Body of pancreas (tissue), 4 donors: Measurements from ENCODE around the gene GFOD1. TPM values are rescaled to one million over a fixed set of nuclear protein-coding genes. Genes with fewer than 3 reads are reported as not detected.

Source experiments
- ATAC-seq: fragments of 150-250 bp; one replicate; pipeline ENCODE4 v1.9.1; 2016
- DNase-seq, 4 donors: peaks; one replicate each; pipeline ENCODE4 v3.0.0-alpha.2; 2019
- H3K27ac ChIP-seq, 4 donors: fragments of 200-600 bp; sonication (generic); 1 replicate in 3 of 4; 2 replicates in 1 of 4; pipeline versions ENCODE4 v1.5.1 to v1.6.1; 2016 to 2019; ENCODE audit warnings: mild to moderate bottlenecking in 1 of 4, mixed read lengths in 1 of 4, moderate library complexity in 1 of 4
- H3K27me3 ChIP-seq, 2 donors: fragments of 200-600 bp; sonication (generic); one replicate each; pipeline ENCODE4 v1.6.0; 2016; ENCODE audit warnings: mild to moderate bottlenecking in 1 of 2
- H3K36me3 ChIP-seq, 2 donors: fragments of 200-600 bp; sonication (generic); replicated peaks in 1 of 2; 2 replicates each; pipeline ENCODE4 v1.5.1; 2016; ENCODE audit warnings: low read depth in 2 of 2; ENCODE audit not compliant: insufficient read depth in 1 of 2
- H3K4me1 ChIP-seq: fragments of 200-600 bp; sonication (generic); one replicate; pipeline ENCODE4 v1.6.0; 2016
- H3K4me3 ChIP-seq, 2 donors: fragments of 200-600 bp; sonication (generic); 1 replicate in 1 of 2; 2 replicates in 1 of 2; pipeline ENCODE4 v1.5.1; 2016 to 2019
- H3K9me3 ChIP-seq, 3 donors: fragments of 200-600 bp; sonication (generic); 1 replicate in 2 of 3; 2 replicates in 1 of 3; pipeline ENCODE4 v1.5.1; 2016
- POLR2A ChIP-seq, 3 donors: fragments of 450-650 bp; IDR thresholded peaks; one replicate each; pipeline ENCODE4 v1.6.1; 2016; ENCODE audit warnings: antibody characterized with exemption in 3 of 3, mild to moderate bottlenecking in 2 of 3
- WGBS, 2 donors: methylation state at CpG; one replicate each; pipeline ENCODE4 v1.1.5; 2017; 5-methylcytosine and 5-hydroxymethylcytosine counted together
- intact Hi-C: fragments of 100-400 bp; cut with DNase I; formaldehyde crosslinking; loops from one replicate; pipeline ENCODE4 v1.15.1; 2023
- total RNA-seq, 2 donors: library from RNA; depleted of rRNA; stranded (reverse); fragments of >200 nt; gene quantifications; one replicate each; pipeline ENCODE4 v1.1.0, GENCODE V29; 2016
- TF ChIP-seq, protein P1 (sequence below), 7 experiments: fragments of 450-650 bp in 4 of 7; fragments of 200-600 bp in 3 of 7; sonication (generic) in 3 of 7; IDR thresholded peaks; one replicate each; pipeline ENCODE4 v1.5.1; 2016 to 2019; ENCODE audit warnings: antibody characterized with exemption in 7 of 7

Gene GFOD1
- total RNA-seq, 2 donors from 2014 or later = 4.3 to 5.2 TPM

GRCh38 chr6:13415283-13415682 is 72.1 kb downstream of the GFOD1 start:
- TF ChIP-seq POLR2A (IDR thresholded peaks at IDR 0.05) = no peak
- TF ChIP-seq, protein P1, sequence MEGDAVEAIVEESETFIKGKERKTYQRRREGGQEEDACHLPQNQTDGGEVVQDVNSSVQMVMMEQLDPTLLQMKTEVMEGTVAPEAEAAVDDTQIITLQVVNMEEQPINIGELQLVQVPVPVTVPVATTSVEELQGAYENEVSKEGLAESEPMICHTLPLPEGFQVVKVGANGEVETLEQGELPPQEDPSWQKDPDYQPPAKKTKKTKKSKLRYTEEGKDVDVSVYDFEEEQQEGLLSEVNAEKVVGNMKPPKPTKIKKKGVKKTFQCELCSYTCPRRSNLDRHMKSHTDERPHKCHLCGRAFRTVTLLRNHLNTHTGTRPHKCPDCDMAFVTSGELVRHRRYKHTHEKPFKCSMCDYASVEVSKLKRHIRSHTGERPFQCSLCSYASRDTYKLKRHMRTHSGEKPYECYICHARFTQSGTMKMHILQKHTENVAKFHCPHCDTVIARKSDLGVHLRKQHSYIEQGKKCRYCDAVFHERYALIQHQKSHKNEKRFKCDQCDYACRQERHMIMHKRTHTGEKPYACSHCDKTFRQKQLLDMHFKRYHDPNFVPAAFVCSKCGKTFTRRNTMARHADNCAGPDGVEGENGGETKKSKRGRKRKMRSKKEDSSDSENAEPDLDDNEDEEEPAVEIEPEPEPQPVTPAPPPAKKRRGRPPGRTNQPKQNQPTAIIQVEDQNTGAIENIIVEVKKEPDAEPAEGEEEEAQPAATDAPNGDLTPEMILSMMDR (IDR thresholded peaks at IDR 0.05) = no peak
- intact Hi-C loops = no loop called here
- ATAC-seq = no peak
- WGBS, 2 donors = 71 to 75% methylated on average over 5 of the region's 5 CpGs
- Histone ChIP-seq H3K27me3 (no peaks in the 10 kb centered on the region), H3K27ac (no peak overlapping the region), H3K36me3 (no peaks in the 10 kb centered on the region), H3K4me3 (no peak overlapping the region), H3K4me1 (peaks cover 41% of the 10 kb centered on the region), H3K9me3 (no peaks in the 10 kb centered on the region)
- DNase-seq = no peak

DNA sequence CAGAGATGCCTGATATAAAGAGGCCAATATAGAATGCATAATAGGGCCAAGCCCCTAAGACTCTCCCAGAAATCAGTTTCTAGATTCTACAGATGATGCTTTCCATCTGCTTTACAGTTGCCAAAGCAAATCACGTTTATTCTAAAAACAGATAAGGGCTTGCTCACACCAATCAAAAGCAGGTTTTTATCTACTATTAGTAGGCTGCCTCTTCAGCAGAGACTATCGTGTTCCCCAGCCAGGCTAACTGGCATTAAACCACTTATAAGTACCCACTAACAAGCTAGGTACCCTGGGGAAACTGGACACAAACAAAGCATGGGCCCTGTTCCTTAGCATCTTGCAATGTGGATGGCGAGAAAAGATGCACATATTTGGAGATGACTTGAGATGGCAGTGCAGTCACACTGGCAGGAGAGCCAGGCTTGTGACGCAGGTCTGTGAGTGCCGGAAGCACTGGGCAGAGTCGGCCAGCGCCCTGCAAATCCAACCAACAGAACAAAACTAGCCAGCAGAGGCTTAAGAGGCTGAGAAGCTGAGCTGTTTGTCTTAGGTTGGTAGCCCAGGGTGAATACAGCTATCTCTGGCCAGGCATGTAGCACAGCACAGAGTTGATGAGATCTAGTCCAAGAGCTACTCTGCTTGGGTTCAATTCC is 73.4 kb downstream of the GFOD1 start:
- TF ChIP-seq POLR2A (IDR thresholded peaks at IDR 0.05) = no peak
- TF ChIP-seq, protein P1 (IDR thresholded peaks at IDR 0.05) = no peak
- H3K27me3 ChIP-seq = no peaks in the 10 kb centered on the region
- DNase-seq = peak in 1 of 4 donors; percentile 28
- H3K4me3 ChIP-seq = no peak overlapping the region
- H3K27ac ChIP-seq = peak overlapping the region in 3 of 4 donors; percentile 42 to 69 (median 43)
- no peaks in the 10 kb centered on the region for H3K9me3 ChIP-seq
- peaks cover 38% of the 10 kb centered on the region for H3K4me1 ChIP-seq
- WGBS, 2 donors = 57 to 66% methylated on average over 7 of the region's 7 CpGs
- no peak for ATAC-seq
- H3K36me3 ChIP-seq = no peaks in the 10 kb centered on the region
- intact Hi-C loops = no loop called here

DNA sequence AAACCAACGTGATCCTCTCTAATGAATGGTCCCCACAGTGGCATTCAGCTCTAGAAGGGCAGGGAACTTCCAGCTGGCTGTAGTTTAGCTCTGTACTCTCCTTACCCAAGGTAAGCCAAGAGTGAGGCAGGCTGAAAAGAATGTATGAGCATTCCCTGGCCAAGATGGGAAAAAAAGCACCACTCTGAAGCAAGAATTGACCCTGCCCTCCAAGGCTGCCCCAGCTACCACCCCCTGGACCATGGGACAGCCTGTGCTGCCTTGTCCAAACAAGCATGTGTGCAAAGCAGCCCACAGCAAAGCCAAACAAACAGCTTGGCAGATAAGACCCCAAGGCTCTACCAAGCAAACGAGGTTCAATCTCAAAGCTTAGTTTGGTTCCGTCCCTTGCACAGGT is 73.9 kb downstream of the GFOD1 start:
- peak overlapping the region in 3 of 4 donors; percentile 42 to 69 (median 43) for H3K27ac ChIP-seq
- DNase-seq = peak; percentile 35 to 74 (median 61)
- no peak for TF ChIP-seq POLR2A (IDR thresholded peaks at IDR 0.05)
- TF ChIP-seq, protein P1 (IDR thresholded peaks at IDR 0.05) = no peak
- H3K4me3 ChIP-seq = no peak overlapping the region
- no peaks in the 10 kb centered on the region for H3K9me3 ChIP-seq
- ATAC-seq = peak; percentile 87
- H3K36me3 ChIP-seq = no peaks in the 10 kb centered on the region
- WGBS, 2 donors = 23 to 26% methylated on average over 3 of the region's 3 CpGs
- no peaks in the 10 kb centered on the region for H3K27me3 ChIP-seq
- intact Hi-C loops = no loop called here
- peaks cover 33% of the 10 kb centered on the region for H3K4me1 ChIP-seq

DNA sequence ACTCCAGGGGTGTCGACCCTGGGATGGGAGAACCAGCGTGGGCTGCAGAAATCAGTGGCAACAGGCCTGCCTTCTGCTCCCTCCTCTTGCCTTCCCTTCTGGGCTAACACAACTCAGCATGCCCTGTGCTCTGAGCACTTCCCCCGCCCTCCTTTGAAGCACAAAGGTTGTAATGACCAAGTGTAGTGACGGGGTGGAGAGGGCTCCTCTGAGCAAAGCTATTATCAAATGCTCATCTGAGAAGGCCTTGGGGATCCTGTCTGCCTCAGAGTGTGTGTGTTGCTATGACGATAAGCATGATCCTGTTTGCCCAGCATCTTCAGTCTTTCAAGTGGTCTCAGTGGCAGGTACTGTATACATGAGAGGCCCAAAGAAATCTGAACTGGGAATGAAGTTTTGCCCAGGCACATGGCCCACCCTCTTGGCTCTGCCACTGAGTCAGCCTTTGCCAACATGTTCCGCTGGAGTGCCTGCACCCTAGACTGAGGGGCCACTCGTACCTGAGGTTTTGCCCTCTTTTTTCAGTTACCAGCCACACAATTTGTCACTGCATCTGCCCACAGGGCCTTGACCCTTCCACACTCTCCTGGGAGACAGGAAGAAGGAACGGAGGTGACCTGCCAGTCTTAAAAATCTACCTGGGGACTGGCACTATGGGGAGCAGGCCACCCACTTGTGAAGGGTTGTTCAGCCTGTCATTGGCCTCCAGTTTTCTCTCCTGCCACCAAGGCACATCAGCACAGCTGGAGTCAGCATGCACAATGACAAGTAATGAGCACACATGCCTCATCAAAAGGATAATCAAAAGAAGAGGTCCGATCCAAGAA is 74.5 kb downstream of the GFOD1 start:
- Histone ChIP-seq H3K27ac (peak overlapping the region in 3 of 4 donors; percentile 42 to 69 (median 43)), H3K4me1 (peaks cover 32% of the 10 kb centered on the region), H3K36me3 (no peaks in the 10 kb centered on the region), H3K4me3 (no peak overlapping the region), H3K27me3 (no peaks in the 10 kb centered on the region), H3K9me3 (no peaks in the 10 kb centered on the region)
- 81% methylated on average over 9 of the region's 9 CpGs for WGBS, 2 donors
- intact Hi-C loops = no loop called here
- DNase-seq = no peak
- peak; percentile 3 for ATAC-seq
- TF ChIP-seq POLR2A (IDR thresholded peaks at IDR 0.05) = no peak
- TF ChIP-seq, protein P1 (IDR thresholded peaks at IDR 0.05) = no peak
